Activated CD8-positive, alpha-beta memory T cell treated with anti-CD3 and anti-CD28 coated beads, Interleukin-2, amount 50 U/mL, for 1 hour (primary cell): ENCODE results near the gene RSAD1.

Experiments used
- DNase-seq: peaks from one replicate; pipeline ENCODE4 v3.0.0-alpha.2; 2020; ENCODE audit errors: extremely low read depth

RSAD1 gene

GRCh38 chr17:50458270-50458669 is 20.4 kb upstream of the RSAD1 start:
- no peak for DNase-seq

GRCh38 chr17:50458701-50459676 is 19.7 kb upstream of the RSAD1 start:
- no peak for DNase-seq

GRCh38 chr17:50459756-50460155 is 18.9 kb upstream of the RSAD1 start:
- no peak for DNase-seq

- DNase-seq, result no peak
These were observed 17.7 kb upstream of the RSAD1 start for GRCh38 chr17:50460831-50461526.

GRCh38 chr17:50461550-50462132 is 17.0 kb upstream of the RSAD1 start:
- no peak for DNase-seq

GRCh38 chr17:50462446-50462845 is 16.2 kb upstream of the RSAD1 start:
- no peak for DNase-seq

GRCh38 chr17:50464121-50464520 is 14.5 kb upstream of the RSAD1 start:
- DNase-seq, result no peak

- no peak for DNase-seq
These were observed 13.9 kb upstream of the RSAD1 start for GRCh38 chr17:50464736-50465135.

- no peak for DNase-seq
These were observed 13.5 kb upstream of the RSAD1 start for GRCh38 chr17:50465171-50465570.

- DNase-seq, result no peak
These were observed 13.0 kb upstream of the RSAD1 start for GRCh38 chr17:50465635-50466034.

GRCh38 chr17:50466371-50467113 is 12.1 kb upstream of the RSAD1 start:
- no peak for DNase-seq

- DNase-seq, result no peak
These were observed 11.4 kb upstream of the RSAD1 start for GRCh38 chr17:50467114-50467854.

GRCh38 chr17:50467855-50468303 is 10.8 kb upstream of the RSAD1 start:
- DNase-seq, result no peak

GRCh38 chr17:50468304-50469207 is 10.1 kb upstream of the RSAD1 start, which contains the start of gene CHAD:
CHAD (minus strand) TSS chr17:50468880; CDS start chr17:50468813, 67 bp downstream.
- no peak for DNase-seq

- DNase-seq, result no peak
These were observed 9.5 kb upstream of the RSAD1 start for GRCh38 chr17:50469208-50469605.

GRCh38 chr17:50469671-50470305 is 8.9 kb upstream of the RSAD1 start:
- no peak for DNase-seq

GRCh38 chr17:50470426-50470825 is 8.2 kb upstream of the RSAD1 start:
- no peak for DNase-seq

GRCh38 chr17:50471009-50471905 is 7.4 kb upstream of the RSAD1 start:
- DNase-seq, result no peak
